HG02852 (cell line): ENCODE measurements around the gene TLR8.
"Not testable (repeated sequence)": the region's sequence is repeated elsewhere in the genome, so short reads cannot be mapped to it uniquely, and the experiment has no call there.

Experiments
- ATAC-seq: cut with Tn5 transposase; IDR thresholded peaks from one replicate; pipeline ENCODE4 v1.9.1; 2021; ENCODE audit warnings: mild to moderate bottlenecking, moderate library complexity; ENCODE audit not compliant: unreplicated experiment

TLR8 gene

DNA sequence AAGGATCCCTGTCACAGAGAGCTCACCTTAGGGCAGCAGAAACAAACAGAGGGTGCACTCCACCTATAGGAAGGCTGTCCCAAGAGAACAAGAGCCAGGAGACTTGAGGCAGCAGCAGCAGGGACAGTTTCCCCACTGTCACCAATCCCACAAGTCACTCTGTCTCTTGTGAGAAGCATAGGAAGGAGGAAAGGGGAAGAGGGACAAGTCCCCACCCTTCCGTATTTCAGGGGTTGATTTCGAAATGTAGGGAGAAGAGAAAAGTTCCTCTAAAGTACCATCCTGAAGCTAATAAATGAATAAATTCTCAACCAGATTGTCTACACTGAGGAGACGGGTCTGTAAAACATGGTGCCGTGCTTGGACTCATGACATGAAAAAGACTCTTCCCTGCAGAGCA is 9.5 kb upstream of the TLR8 start:
- ATAC-seq, result no peak

DNA sequence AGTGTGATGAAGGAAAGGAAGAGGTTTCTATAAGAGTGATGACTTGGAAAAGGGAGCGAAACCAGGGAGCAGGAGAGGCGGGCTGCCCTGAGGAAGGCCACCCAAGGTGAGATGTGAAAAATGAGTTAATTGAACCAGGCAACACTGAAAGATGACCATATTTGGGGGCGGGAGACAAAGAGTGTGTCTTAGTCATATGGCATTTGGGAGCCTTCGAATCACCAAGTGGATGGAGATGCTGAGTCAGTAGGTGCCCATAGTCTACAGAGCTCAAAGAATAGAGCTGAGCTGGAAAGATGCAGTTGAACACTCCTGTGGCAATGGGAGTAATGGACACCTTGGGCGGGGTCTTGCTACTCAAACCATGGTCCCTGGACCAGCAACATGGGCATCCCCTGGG is 8.3 kb upstream of the TLR8 start:
- no peak for ATAC-seq

GRCh38 chrX:12899506-12899905 is 6.9 kb upstream of the TLR8 start:
- ATAC-seq, result no peak

- ATAC-seq, result peak; percentile 72
These were observed 4.9 kb upstream of the TLR8 start for GRCh38 chrX:12901486-12901885.

GRCh38 chrX:12903646-12904045 is 2.8 kb upstream of the TLR8 start:
- ATAC-seq, result no peak

DNA sequence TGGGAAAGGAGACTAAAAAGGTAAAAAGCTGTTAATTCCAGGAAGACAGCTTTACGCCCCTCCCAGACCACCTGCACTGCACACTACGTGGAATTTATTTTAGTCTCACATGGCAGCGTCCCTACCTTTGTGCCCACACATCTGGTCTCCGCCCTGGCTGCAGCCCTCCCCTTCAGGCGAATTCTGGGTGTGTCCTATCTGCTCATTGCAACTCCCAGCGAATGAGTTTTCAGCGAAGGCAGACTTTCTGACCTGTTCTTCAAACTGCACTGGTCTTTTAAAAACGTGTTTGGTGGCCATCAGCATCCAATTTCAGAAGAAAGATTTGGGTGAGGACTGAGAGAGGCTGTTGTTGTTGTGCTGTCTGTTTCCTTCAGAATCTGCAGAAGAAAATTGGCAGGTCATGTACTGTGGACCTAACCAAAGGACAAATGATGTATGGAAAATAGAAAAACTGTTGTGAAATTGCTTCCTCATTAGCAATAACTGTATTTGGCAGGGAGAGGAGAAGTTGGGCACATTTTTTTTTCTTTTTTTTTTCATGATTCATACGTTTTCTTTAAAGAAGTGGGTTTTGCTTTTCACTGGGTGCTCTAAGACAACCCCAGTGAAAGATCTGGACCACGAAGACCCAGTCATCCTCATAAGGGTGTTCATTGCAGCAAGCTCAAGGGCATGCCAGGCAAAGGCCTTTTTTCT is 4.2 kb downstream of the TLR8 start:
- ATAC-seq, result no peak

DNA sequence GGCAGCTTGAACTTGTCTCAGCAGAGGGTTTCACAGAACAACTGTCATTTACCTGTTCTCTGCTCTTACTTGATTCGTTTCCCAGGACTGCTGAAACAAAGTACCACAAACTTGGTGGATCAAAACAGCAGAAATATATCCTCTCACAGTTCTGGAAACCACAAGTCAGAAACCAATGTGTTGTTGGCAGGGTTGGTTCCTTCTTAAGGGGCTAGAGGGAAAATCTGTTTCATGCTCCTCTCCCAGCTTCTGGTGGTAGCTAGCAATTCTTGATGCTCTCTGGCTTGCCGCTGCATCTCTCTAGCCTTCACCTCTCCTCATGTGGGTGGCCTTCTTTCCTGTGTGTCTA is 4.7 kb downstream of the TLR8 start:
- ATAC-seq, result no peak

GRCh38 chrX:12912791-12913482 is 6.5 kb downstream of the TLR8 start:
- ATAC-seq, result no peak

GRCh38 chrX:12917753-12918152 is 11.3 kb downstream of the TLR8 start:
- ATAC-seq, result no peak

DNA sequence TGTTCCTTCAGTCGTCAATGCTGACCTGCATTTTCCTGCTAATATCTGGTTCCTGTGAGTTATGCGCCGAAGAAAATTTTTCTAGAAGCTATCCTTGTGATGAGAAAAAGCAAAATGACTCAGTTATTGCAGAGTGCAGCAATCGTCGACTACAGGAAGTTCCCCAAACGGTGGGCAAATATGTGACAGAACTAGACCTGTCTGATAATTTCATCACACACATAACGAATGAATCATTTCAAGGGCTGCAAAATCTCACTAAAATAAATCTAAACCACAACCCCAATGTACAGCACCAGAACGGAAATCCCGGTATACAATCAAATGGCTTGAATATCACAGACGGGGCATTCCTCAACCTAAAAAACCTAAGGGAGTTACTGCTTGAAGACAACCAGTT is 12.6 kb downstream of the TLR8 start:
- no peak for ATAC-seq

- no peak for ATAC-seq
These were observed 13.2 kb downstream of the TLR8 start for GRCh38 chrX:12919620-12920019.

DNA sequence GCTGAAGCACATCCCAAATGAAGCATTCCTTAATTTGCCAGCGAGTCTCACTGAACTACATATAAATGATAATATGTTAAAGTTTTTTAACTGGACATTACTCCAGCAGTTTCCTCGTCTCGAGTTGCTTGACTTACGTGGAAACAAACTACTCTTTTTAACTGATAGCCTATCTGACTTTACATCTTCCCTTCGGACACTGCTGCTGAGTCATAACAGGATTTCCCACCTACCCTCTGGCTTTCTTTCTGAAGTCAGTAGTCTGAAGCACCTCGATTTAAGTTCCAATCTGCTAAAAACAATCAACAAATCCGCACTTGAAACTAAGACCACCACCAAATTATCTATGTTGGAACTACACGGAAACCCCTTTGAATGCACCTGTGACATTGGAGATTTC is 14.6 kb downstream of the TLR8 start:
- no peak for ATAC-seq

GRCh38 chrX:12921886-12922598 is 15.6 kb downstream of the TLR8 start:
- no peak for ATAC-seq

GRCh38 chrX:12922599-12922919 is 16.1 kb downstream of the TLR8 start:
- ATAC-seq, result no peak

- no peak for ATAC-seq
These were observed 23.3 kb downstream of the TLR8 start for GRCh38 chrX:12929701-12930100.

GRCh38 chrX:12930150-12930549 is 23.7 kb downstream of the TLR8 start:
- no peak for ATAC-seq

GRCh38 chrX:12932244-12932643 is 25.8 kb downstream of the TLR8 start:
- ATAC-seq, result no peak

- ATAC-seq, result no peak
These were observed 28.4 kb downstream of the TLR8 start for GRCh38 chrX:12934850-12935249.

DNA sequence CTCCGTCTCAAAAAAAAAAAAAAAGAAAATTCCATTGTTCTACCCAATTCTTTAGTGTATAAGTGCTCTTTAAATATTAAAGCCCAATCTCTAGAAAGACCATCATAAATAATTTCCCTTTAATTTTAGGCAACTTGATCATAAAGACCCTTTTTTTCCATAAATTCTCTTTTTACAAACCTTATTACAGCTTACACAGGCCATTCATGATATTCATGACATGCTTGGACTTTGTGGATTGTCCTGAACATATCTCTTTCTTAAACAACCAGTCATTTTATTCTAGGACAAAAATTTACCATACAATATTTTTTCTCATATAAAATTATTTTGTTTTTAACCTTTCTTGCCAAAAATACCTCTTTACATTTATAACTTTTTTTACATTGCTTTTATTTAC is 30.5 kb downstream of the TLR8 start:
- no peak for ATAC-seq

- not testable (repeated sequence) for ATAC-seq
These were observed 34.1 kb downstream of the TLR8 start for GRCh38 chrX:12940471-12940870.

DNA sequence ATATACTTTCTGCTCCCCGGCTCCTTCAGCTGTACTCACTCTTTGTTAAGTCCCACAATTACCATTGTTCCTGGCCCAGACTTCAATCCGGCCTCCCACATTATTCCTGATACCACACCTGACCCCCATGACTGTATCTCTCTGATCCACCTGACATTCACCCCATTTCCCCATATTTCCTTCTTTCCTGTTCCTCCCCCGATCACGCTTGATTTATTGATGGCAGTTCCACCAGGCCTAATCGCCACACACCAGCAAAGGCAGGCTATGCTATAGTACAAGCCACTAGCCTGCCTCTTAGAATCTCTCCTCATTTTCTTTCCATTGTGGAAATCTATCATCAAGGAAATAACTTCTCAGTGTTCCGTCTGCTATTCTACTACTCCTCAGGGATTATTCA is 37.2 kb downstream of the TLR8 start:
- ATAC-seq, result not testable (repeated sequence)

DNA sequence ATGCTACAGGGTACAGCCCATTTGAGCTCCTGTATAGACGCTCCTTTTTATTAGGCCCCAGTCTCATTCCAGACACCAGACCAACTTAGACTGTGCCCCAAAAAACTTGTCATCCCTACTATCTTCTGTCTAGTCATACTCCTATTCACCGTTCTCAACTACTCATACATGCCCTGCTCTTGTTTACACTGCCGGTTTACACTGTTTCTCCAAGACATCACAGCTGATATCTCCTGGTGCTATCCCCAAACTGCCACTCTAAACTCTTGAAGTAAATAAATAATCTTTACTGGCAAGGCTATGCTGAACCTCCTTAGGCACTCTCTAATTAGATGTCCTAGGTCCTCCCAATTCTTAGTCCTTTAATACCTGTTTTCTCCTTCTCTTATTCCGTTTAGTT is 38.0 kb downstream of the TLR8 start:
- not testable (repeated sequence) for ATAC-seq
